GM18499 (cell line): ENCODE data around the gene PANK4.
"Not testable (repeated sequence)": the region's sequence is repeated elsewhere in the genome, so short reads cannot be mapped to it uniquely, and the experiment has no call there.

Experiments
- ATAC-seq: cut with Tn5 transposase; IDR thresholded peaks from one replicate; pipeline ENCODE4 v1.9.1; 2021; ENCODE audit warnings: moderate number of reproducible peaks; ENCODE audit not compliant: insufficient read depth, unreplicated experiment

Gene PANK4

GRCh38 chr1:2559509-2560298 lies 33.3 kb upstream of the PANK4 start:
- ATAC-seq, result no peak

DNA sequence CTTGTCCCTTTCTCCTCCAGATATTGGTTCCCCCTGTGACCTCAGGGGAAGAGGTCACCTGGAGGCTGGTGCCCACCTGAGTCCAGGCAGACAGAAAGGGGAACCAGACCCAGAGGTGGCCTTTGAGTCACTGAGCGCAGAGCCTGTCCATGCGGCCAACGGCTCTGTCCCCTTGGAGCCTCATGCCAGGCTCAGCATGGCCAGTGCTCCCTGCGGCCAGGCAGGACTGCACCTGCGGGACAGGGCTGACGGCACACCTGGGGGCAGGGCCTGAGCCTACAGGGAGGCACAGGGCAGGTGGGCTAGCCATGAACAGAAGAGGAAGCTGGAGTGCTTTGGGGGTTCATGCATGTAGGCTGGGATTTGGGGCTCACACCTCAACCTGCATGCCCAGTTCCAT lies 32.5 kb upstream of the PANK4 start:
- no peak for ATAC-seq

- no peak for ATAC-seq
Measured at GRCh38 chr1:2558420-2558819, 32.0 kb upstream of the PANK4 start.

GRCh38 chr1:2557482-2558400 lies 31.3 kb upstream of the PANK4 start:
- no peak for ATAC-seq

DNA sequence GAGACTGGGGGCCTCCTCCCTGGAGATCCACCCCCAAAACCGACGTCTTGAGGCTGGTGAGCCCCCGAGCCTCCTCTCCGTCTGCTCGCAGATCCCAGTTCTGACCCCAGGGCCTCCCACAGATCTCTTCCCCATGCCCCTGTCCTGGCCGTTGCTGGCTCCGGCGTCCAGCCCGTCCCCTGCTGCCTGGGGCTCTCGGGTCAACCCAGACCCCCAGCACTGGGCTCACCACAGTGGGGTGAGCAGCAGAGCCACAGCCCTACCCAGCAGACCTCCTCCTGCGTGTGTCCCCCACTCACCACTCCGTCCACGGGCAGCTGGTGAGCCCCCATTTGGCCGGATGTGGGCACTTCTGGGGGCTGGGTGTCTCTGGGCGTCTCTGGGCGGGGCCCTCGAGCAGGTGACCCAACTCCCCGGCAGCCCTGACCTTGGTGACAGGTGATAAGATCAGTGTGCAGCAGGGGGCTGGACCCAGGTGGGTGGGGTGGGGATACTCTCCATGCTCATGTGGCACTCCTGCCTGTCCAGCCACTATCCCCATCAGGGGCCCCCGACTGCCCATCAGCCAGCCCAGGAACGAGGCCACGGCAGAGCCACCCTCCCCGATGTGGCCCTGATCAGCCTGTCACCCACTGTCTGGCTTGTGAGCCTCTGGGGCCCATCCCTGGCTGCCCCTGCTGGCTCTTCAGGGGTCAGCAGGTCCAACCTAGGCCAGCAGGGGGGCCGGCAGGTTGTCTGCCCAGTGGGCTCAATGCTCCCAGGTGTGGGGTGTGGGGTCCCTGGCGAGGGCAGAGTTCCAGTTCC lies 30.5 kb upstream of the PANK4 start:
- ATAC-seq, result no peak

DNA sequence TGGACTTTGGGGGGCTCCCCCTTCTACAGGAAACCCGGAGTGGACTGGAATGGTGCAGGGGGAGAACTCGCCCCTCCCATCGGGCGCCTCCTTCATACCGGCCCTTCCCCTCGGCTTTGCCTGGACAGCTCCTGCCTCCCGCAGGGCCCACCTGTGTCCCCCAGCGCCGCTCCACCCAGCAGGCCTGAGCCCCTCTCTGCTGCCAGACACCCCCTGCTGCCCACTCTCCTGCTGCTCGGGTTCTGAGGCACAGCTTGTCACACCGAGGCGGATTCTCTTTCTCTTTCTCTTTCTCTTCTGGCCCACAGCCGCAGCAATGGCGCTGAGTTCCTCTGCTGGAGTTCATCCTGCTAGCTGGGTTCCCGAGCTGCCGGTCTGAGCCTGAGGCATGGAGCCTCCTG lies 29.9 kb upstream of the PANK4 start, which contains the start of gene TNFRSF14:
Gene TNFRSF14 (plus strand): TSS at position 95 of the 401 bp plus-strand sequence. CDS start 294 bp downstream, at position 389.
- ATAC-seq, result no peak

- ATAC-seq, result no peak
Measured at GRCh38 chr1:2555634-2556276, 29.4 kb upstream of the PANK4 start.

DNA sequence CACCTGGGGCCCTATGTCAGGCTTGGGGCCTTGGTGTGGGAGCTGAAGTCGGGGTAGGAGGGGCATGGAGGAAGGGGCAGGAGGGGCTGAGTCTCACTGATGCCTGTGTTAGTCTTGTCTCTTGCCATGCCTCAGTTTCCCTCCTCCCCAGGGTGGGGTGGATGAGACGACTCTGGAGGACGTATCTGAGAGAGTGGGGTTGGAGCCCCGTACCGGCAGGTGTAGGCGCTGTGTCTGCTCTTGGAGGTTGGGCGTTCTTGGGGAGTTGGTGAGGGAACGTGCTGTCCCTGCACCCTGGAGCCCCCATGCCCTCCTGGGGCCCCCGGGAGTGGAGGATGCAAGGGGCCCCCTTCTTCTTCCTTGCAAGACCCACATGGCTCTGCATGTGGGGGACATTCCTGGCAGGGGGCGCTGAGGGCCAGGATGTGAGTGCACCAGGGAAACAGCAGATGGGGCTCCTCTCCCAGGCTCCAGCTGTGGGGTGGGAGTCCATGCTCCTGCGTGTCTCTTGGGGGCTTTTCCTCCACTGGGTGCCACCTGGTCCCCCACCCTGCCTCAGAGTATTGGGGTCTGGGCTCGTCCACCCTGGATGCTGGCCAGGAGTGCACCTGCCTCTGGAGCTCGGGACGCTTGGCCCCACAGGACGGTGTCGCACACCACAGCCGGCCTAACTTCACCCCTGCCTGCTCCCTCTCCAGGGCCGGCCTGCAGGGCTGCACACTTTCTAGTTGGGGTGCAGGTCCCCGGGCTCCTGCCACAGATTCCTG lies 28.4 kb upstream of the PANK4 start:
- ATAC-seq, result no peak

- ATAC-seq, result no peak
Measured at GRCh38 chr1:2553871-2554620, 27.6 kb upstream of the PANK4 start.

DNA sequence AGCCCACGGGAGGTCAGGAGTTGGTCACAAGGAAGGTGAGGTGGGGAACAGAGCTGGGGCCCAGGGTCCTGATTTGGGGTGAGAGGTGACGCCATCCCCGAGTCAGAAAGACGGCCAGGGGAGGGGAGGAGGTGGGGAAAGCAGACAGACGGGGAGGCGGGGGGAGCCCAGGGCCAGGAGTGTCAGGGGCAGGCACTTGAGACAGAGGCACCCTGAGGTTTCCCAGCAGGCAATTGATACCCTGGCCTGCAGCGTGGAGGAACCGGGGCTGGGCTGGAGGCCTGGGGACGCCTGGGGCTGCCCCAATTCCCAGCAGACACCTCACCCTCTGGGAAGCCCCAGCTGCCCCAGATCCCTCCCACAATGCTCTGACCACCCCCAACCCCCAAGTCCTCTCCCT lies 26.7 kb upstream of the PANK4 start:
- ATAC-seq, result not testable (repeated sequence)

DNA sequence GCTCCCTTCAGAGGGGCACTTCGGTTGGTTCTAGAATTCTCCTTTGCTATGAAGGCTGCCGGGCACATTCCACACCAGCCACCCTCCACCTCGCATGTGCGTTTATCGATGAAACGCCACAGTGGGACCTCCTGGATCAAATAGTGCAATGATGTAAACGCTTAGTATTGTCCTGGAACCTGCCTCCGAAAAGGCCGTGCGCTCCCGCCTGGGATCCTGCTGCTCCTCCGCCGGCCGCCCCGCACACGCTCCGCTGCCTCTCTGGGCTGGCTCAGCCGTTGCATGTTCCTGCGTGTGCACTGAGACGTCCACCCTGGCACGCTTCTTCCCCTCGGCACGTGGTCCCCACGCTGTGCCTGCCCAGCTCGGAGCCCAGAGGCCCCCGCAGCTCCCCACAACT lies 25.8 kb upstream of the PANK4 start:
- no peak for ATAC-seq

GRCh38 chr1:2551544-2551943 lies 25.1 kb upstream of the PANK4 start:
- not testable (repeated sequence) for ATAC-seq

- not testable (repeated sequence) for ATAC-seq
Measured at GRCh38 chr1:2550309-2550861, 24.0 kb upstream of the PANK4 start.

DNA sequence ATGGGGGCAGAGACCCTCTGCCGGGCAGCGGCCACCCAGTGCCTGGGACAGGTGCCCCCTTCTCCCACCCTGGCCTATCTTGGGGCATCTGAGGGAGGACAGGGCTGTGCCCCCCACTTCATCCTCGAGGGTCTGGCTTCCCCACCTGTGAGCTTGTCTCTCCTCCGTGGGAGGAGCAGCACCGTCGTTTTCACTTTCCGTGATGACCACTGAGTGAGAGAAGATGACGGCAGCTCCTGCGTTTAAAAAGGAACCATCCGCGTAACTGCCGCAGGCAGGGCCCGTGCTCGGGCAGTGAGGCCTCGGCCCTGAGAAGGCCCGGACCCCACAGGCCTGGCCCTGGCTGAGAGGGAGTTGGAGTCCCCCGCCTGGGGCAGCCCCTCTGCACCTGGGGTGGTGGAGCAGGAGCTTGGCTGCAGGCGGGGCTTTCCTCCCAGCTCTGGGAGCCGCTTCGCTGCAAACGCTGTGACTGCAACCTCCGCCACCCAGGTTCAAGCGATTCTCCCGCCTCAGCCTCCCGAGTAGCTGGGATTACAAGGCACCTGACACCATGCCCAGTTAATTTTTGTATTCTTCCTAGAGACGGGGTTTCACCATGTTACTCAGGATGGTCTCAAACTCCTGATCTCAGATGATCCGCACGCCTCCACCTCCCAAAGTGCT lies 23.1 kb upstream of the PANK4 start:
- ATAC-seq, result not testable (repeated sequence)

DNA sequence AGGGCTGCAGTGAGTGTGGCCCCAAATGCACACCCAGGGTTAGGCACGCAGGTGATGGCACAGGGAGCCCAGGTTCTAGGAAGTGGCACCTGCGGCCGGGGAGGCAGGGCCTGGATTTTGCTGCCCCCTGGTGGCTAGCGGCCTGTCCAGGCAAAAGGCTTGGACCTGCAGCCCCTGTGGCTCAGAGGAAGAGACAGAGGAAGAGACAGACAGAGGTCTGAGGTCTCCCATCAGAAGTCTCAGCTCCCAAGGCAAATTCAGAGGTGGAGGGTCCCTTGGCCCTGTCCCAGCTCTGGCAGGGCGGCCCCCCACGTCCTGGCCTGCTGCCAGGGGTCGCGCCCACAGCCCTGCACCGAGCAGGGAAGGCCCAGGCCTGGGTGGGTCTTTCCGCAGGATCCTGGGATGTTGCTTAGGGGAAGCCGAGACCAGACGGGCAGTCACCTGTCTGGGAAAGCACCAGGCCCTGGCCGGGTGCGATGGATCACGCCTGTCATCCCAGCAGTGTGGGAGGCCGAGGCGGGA lies 21.7 kb upstream of the PANK4 start:
- no peak for ATAC-seq

- ATAC-seq, result no peak
Measured at GRCh38 chr1:2547210-2548067, 21.0 kb upstream of the PANK4 start.
